Calu3 (cell line): Measurements from ENCODE around the gene OR52A1. TPM values are rescaled to one million over a fixed set of nuclear protein-coding genes. Genes with fewer than 3 reads are reported as not detected.

ENCODE experiments used
- BruUV-seq: library from RNA; stranded (reverse); fragments of 400-500 nt; replicated peaks from 2 replicates; lab custom pipeline; 2021; lab: Mats Ljungman, UMichigan
- CTCF ChIA-PET: fragments of 300-600 bp; sonication (Branson Sonifier 250); formaldehyde crosslinking; loops from one replicate; lab custom pipeline; 2022; ENCODE audit warnings: antibody characterized with exemption; lab: Charles Lee
- DNase-seq: peaks from one replicate; pipeline ENCODE4 v3.0.0; 2022
- H3K27ac Mint-ChIP-seq: one replicate; pipeline ENCODE4 v1.8.0; 2022; ENCODE audit warnings: mixed read lengths; ENCODE audit not compliant: unreplicated experiment
- H3K27me3 Mint-ChIP-seq: one replicate; pipeline ENCODE4 v1.8.0; 2022; ENCODE audit warnings: mixed read lengths; ENCODE audit not compliant: unreplicated experiment
- H3K36me3 Mint-ChIP-seq: one replicate; pipeline ENCODE4 v1.8.0; 2022; ENCODE audit warnings: mild to moderate bottlenecking, moderate library complexity, mixed read lengths; ENCODE audit not compliant: insufficient read depth, unreplicated experiment
- H3K4me1 Mint-ChIP-seq: one replicate; pipeline ENCODE4 v1.8.0; 2022; ENCODE audit warnings: mild to moderate bottlenecking, low read depth, mixed read lengths; ENCODE audit not compliant: unreplicated experiment
- H3K4me3 Mint-ChIP-seq: one replicate; pipeline ENCODE4 v1.8.0; 2022; ENCODE audit warnings: mild to moderate bottlenecking, low read depth, moderate library complexity, mixed read lengths; ENCODE audit not compliant: unreplicated experiment
- H3K9me3 Mint-ChIP-seq: one replicate; pipeline ENCODE4 v1.8.0; 2022; ENCODE audit warnings: low read depth, mixed read lengths; ENCODE audit not compliant: unreplicated experiment
- CTCF ChIP-seq: fragments of 200-600 bp; IDR thresholded peaks from one replicate; pipeline ENCODE4 v1.8.0; 2022; ENCODE audit warnings: antibody characterized with exemption; ENCODE audit not compliant: unreplicated experiment
- intact Hi-C: fragments of 100-400 bp; cut with micrococcal nuclease; formaldehyde crosslinking; loops from one replicate; pipeline ENCODE4 v1.10.0; 2022; ENCODE audit not compliant: unreplicated experiment
- total RNA-seq: library from RNA; stranded (reverse); gene quantifications from 2 replicates; pipeline ENCODE4 v1.2.3, GENCODE V29; 2022

OR52A1 gene
- total RNA-seq, 1 experiment from 2014 or later = not detected

GRCh38 chr11:5137996-5138395 lies 16.6 kb downstream of the OR52A1 start, which contains the start of gene OR52A5:
Gene OR52A5, minus strand, starts transcription at chr11:5138356. Its CDS starts 5,714 bp downstream, at chr11:5132642.
- no peaks in the 10 kb centered on the region for H3K4me1 Mint-ChIP-seq
- intact Hi-C loops = no loop called here
- no peaks in the 10 kb centered on the region for H3K27me3 Mint-ChIP-seq
- TF ChIP-seq CTCF = no peak
- no peak for DNase-seq
- no peak within 1 kb of the TSS for H3K4me3 Mint-ChIP-seq
- no peaks in the 10 kb centered on the region for H3K36me3 Mint-ChIP-seq
- BruUV-seq = no TSS peak
- CTCF ChIA-PET = no interaction called here
- no peaks in the 10 kb centered on the region for H3K9me3 Mint-ChIP-seq
- H3K27ac Mint-ChIP-seq = no peak within 1 kb of the TSS

- Mint-ChIP-seq H3K27ac (no peak overlapping the region), H3K4me1 (no peaks in the 10 kb centered on the region), H3K36me3 (no peaks in the 10 kb centered on the region), H3K9me3 (no peaks in the 10 kb centered on the region), H3K4me3 (no peak overlapping the region), H3K27me3 (no peaks in the 10 kb centered on the region)
- intact Hi-C loops = no loop called here
- CTCF ChIA-PET = no interaction called here
- DNase-seq = no peak
- no TSS peak for BruUV-seq
- no peak for TF ChIP-seq CTCF
Observed at GRCh38 chr11:5137014-5137413, 17.5 kb downstream of the OR52A1 start.

- no TSS peak for BruUV-seq
- H3K27ac Mint-ChIP-seq = no peak overlapping the region
- DNase-seq = no peak
- H3K4me3 Mint-ChIP-seq = no peak overlapping the region
- CTCF ChIA-PET = no interaction called here
- no peaks in the 10 kb centered on the region for H3K9me3 Mint-ChIP-seq
- H3K4me1 Mint-ChIP-seq = no peaks in the 10 kb centered on the region
- intact Hi-C loops = no loop called here
- no peaks in the 10 kb centered on the region for H3K36me3 Mint-ChIP-seq
- H3K27me3 Mint-ChIP-seq = no peaks in the 10 kb centered on the region
- TF ChIP-seq CTCF = no peak
Observed at GRCh38 chr11:5136261-5136660, 18.3 kb downstream of the OR52A1 start.

- no peaks in the 10 kb centered on the region for H3K9me3 Mint-ChIP-seq
- no peaks in the 10 kb centered on the region for H3K4me1 Mint-ChIP-seq
- CTCF ChIA-PET = no interaction called here
- no peaks in the 10 kb centered on the region for H3K36me3 Mint-ChIP-seq
- no TSS peak for BruUV-seq
- no peaks in the 10 kb centered on the region for H3K27me3 Mint-ChIP-seq
- H3K4me3 Mint-ChIP-seq = no peak overlapping the region
- DNase-seq = no peak
- no peak overlapping the region for H3K27ac Mint-ChIP-seq
- intact Hi-C loops = no loop called here
- TF ChIP-seq CTCF = no peak
Observed at GRCh38 chr11:5131584-5132335, 22.8 kb downstream of the OR52A1 start.
